ENCODE data around the gene MEX3D.

DNA sequence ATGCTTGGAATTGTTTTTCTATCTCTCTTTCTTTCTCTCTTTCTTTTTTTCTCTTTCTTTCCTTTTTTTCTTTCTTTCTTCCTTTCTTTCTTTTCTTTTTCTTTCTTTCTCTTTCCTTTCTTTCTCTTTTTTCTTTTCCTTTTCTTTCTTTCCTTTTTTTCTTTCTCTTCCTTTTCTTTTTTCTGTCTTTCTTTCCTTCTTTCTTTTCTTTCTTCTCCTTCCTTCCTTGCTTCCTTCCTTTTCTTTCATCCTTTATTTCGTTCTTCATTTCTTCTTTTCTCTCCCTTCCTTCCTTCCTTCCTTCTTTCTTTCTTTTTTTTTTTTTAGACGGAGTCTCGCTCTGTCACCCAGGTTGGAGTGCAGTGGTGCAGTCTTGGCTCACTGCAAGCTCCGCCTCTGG, 1.9 kb upstream of the MEX3D start:
- no peak for TF ChIP-seq YY1 (IDR thresholded peaks at IDR 0.05; ENCODE audit: low read depth)
- no peak for TF ChIP-seq CREB1 (IDR thresholded peaks at IDR 0.05; ENCODE audit: low read depth)
- no peak for TF ChIP-seq TAF1 (IDR thresholded peaks at IDR 0.05; ENCODE audit: low read depth)
- TF ChIP-seq ZBTB7A (IDR thresholded peaks at IDR 0.05; ENCODE audit: low read depth) = no peak
- TF ChIP-seq, protein P1, sequence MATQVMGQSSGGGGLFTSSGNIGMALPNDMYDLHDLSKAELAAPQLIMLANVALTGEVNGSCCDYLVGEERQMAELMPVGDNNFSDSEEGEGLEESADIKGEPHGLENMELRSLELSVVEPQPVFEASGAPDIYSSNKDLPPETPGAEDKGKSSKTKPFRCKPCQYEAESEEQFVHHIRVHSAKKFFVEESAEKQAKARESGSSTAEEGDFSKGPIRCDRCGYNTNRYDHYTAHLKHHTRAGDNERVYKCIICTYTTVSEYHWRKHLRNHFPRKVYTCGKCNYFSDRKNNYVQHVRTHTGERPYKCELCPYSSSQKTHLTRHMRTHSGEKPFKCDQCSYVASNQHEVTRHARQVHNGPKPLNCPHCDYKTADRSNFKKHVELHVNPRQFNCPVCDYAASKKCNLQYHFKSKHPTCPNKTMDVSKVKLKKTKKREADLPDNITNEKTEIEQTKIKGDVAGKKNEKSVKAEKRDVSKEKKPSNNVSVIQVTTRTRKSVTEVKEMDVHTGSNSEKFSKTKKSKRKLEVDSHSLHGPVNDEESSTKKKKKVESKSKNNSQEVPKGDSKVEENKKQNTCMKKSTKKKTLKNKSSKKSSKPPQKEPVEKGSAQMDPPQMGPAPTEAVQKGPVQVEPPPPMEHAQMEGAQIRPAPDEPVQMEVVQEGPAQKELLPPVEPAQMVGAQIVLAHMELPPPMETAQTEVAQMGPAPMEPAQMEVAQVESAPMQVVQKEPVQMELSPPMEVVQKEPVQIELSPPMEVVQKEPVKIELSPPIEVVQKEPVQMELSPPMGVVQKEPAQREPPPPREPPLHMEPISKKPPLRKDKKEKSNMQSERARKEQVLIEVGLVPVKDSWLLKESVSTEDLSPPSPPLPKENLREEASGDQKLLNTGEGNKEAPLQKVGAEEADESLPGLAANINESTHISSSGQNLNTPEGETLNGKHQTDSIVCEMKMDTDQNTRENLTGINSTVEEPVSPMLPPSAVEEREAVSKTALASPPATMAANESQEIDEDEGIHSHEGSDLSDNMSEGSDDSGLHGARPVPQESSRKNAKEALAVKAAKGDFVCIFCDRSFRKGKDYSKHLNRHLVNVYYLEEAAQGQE (IDR thresholded peaks at IDR 0.05; ENCODE audit: low read depth) = no peak
- no peak for TF ChIP-seq RAD21 (IDR thresholded peaks at IDR 0.05; ENCODE audit: low read depth)
- TF ChIP-seq, protein P2, sequence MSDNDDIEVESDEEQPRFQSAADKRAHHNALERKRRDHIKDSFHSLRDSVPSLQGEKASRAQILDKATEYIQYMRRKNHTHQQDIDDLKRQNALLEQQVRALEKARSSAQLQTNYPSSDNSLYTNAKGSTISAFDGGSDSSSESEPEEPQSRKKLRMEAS (IDR thresholded peaks at IDR 0.05) = no peak

Data from Ishikawa (cell line).